Right lobe of liver (tissue), 4 donors: Measurements from ENCODE around the gene MNAT1.

Source experiments
- CTCF ChIP-seq, 4 donors: fragments of 200-600 bp in 3 of 4; fragments of 450-650 bp in 1 of 4; IDR thresholded peaks; one replicate each; pipeline versions ENCODE4 v1.5.1 to v1.8.0; 2016 to 2022; ENCODE audit warnings: antibody characterized with exemption in 4 of 4, mild to moderate bottlenecking in 2 of 4
- POLR2A ChIP-seq: fragments of 450-650 bp; IDR thresholded peaks from one replicate; pipeline ENCODE4 v1.6.1; 2017; ENCODE audit warnings: antibody characterized with exemption, mild to moderate bottlenecking
- donor health status: DM: no; HTN: no; CAD: no.
- donor health status: DM: no; HTN: no; CAD: no.
- donor health status: DM: no; HTN: yes; CAD: no.

GRCh38 chr14:60965402-60965801 is 230.8 kb downstream of the MNAT1 start:
- TF ChIP-seq POLR2A (no peak), CTCF (IDR thresholded peaks at IDR 0.05) (no peak)
